ENCODE results near the gene CNDP2.

CNDP2 gene

GRCh38 chr18:74526488-74526887 lies 30.3 kb downstream of the CNDP2 start:
- H3K36me3 ChIP-seq (ENCODE audit: low read length): no peaks in the 10 kb centered on the region

GRCh38 chr18:74528478-74528877 lies 32.3 kb downstream of the CNDP2 start:
- Histone ChIP-seq H3F3A (ENCODE audit: insufficient read depth) (no peaks in the 10 kb centered on the region), H3K4me3 (ENCODE audit: insufficient read depth, low read length, poor library complexity, severe bottlenecking) (no peak overlapping the region), H4K20me1 (ENCODE audit: low read depth, low read length) (no peaks in the 10 kb centered on the region), H3K27ac (ENCODE audit: low read depth, low read length) (no peak overlapping the region), H3K9me3 (ENCODE audit: insufficient read depth, low read length) (no peaks in the 10 kb centered on the region), H3K4me2 (ENCODE audit: low read depth, low read length, poor library complexity, severe bottlenecking) (no peak overlapping the region), H3K9ac (ENCODE audit: low read length) (no peak overlapping the region), H3K9me2 (replicated peaks; ENCODE audit: insufficient read depth, low read length) (no peaks in the 10 kb centered on the region), H3K27me3 (ENCODE audit: low read length) (no peaks in the 10 kb centered on the region), H3K36me3 (ENCODE audit: low read length) (no peaks in the 10 kb centered on the region), H3K79me2 (ENCODE audit: insufficient read depth, low read length) (no peaks in the 10 kb centered on the region), H2AFZ (ENCODE audit: low read depth, low read length, severe bottlenecking) (no peak overlapping the region)
- TF ChIP-seq EZH2phosphoT487 (conservative IDR thresholded peaks at IDR 0.05; ENCODE audit: low read length) (no peak), CTCF (IDR thresholded peaks at IDR 0.05; ENCODE audit: insufficient read depth, low read length, poor library complexity, severe bottlenecking) (no peak)

More at GRCh38 chr18:74526488-74526887, 30.3 kb downstream of the CNDP2 start:
- Histone ChIP-seq H3K27me3 (ENCODE audit: low read length) (no peaks in the 10 kb centered on the region), H2AFZ (ENCODE audit: low read depth, low read length, severe bottlenecking) (no peak overlapping the region), H3K9me3 (ENCODE audit: insufficient read depth, low read length) (no peaks in the 10 kb centered on the region), H4K20me1 (ENCODE audit: low read depth, low read length) (no peaks in the 10 kb centered on the region), H3K79me2 (ENCODE audit: insufficient read depth, low read length) (no peaks in the 10 kb centered on the region), H3F3A (ENCODE audit: insufficient read depth) (no peaks in the 10 kb centered on the region), H3K4me3 (ENCODE audit: insufficient read depth, low read length, poor library complexity, severe bottlenecking) (no peak overlapping the region), H3K9ac (ENCODE audit: low read length) (no peak overlapping the region), H3K9me2 (replicated peaks; ENCODE audit: insufficient read depth, low read length) (no peaks in the 10 kb centered on the region), H3K4me2 (ENCODE audit: low read depth, low read length, poor library complexity, severe bottlenecking) (no peak overlapping the region), H3K27ac (ENCODE audit: low read depth, low read length) (no peak overlapping the region)
- no peak for TF ChIP-seq EZH2phosphoT487 (conservative IDR thresholded peaks at IDR 0.05; ENCODE audit: low read length)
- TF ChIP-seq CTCF (IDR thresholded peaks at IDR 0.05; ENCODE audit: insufficient read depth, low read length, poor library complexity, severe bottlenecking): no peak

GRCh38 chr18:74528913-74529312 lies 32.8 kb downstream of the CNDP2 start:
- Histone ChIP-seq H3K4me2 (ENCODE audit: low read depth, low read length, poor library complexity, severe bottlenecking) (no peak overlapping the region), H3K9me2 (replicated peaks; ENCODE audit: insufficient read depth, low read length) (no peaks in the 10 kb centered on the region), H3F3A (ENCODE audit: insufficient read depth) (no peaks in the 10 kb centered on the region), H3K9me3 (ENCODE audit: insufficient read depth, low read length) (no peaks in the 10 kb centered on the region), H4K20me1 (ENCODE audit: low read depth, low read length) (no peaks in the 10 kb centered on the region), H3K36me3 (ENCODE audit: low read length) (no peaks in the 10 kb centered on the region), H3K4me3 (ENCODE audit: insufficient read depth, low read length, poor library complexity, severe bottlenecking) (no peak overlapping the region), H3K79me2 (ENCODE audit: insufficient read depth, low read length) (no peaks in the 10 kb centered on the region), H3K9ac (ENCODE audit: low read length) (no peak overlapping the region), H3K27me3 (ENCODE audit: low read length) (no peaks in the 10 kb centered on the region), H3K27ac (ENCODE audit: low read depth, low read length) (no peak overlapping the region), H2AFZ (ENCODE audit: low read depth, low read length, severe bottlenecking) (no peak overlapping the region)
- no peak for TF ChIP-seq EZH2phosphoT487 (conservative IDR thresholded peaks at IDR 0.05; ENCODE audit: low read length)
- no peak for TF ChIP-seq CTCF (IDR thresholded peaks at IDR 0.05; ENCODE audit: insufficient read depth, low read length, poor library complexity, severe bottlenecking)

Data from SU-DHL-6 (cell line).